Measurements from ENCODE around the gene TMEFF2.

Gene TMEFF2

DNA sequence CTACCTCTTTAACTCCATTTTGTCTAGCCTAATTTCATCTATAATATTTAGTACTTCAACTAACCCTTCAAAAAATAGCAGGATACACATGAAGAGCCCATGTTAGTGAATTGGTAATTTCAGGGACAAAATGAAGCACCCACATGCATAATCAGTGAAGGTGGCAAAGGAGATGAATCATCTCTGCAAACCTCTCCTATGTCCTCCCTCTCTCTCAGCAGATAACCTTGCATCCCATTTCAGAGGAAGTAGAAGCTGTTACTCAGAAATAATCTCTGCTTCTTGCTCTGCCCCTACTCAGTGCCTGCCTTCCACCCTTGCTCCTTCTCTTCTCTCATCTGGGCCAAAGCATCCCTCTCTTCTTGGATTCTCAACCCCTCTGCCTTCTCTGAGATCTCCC is 287.6 kb downstream of the TMEFF2 start:
- Histone ChIP-seq H3F3A (ENCODE audit: insufficient read depth) (no peaks in the 10 kb centered on the region), H3K79me2 (ENCODE audit: insufficient read depth, low read length) (no peaks in the 10 kb centered on the region), H3K27me3 (ENCODE audit: low read length) (no peaks in the 10 kb centered on the region), H3K36me3 (ENCODE audit: low read length) (no peaks in the 10 kb centered on the region), H4K20me1 (ENCODE audit: low read depth, low read length) (no peaks in the 10 kb centered on the region), H2AFZ (ENCODE audit: low read depth, low read length, severe bottlenecking) (no peak overlapping the region), H3K4me2 (ENCODE audit: low read depth, low read length, poor library complexity, severe bottlenecking) (no peak overlapping the region), H3K4me3 (ENCODE audit: insufficient read depth, low read length, poor library complexity, severe bottlenecking) (no peak overlapping the region), H3K9me3 (ENCODE audit: insufficient read depth, low read length) (no peaks in the 10 kb centered on the region), H3K9ac (ENCODE audit: low read length) (no peak overlapping the region), H3K9me2 (replicated peaks; ENCODE audit: insufficient read depth, low read length) (no peaks in the 10 kb centered on the region; the same call in 1 of the 2 replicates), H3K27ac (ENCODE audit: low read depth, low read length) (no peak overlapping the region)
- TF ChIP-seq EZH2phosphoT487 (conservative IDR thresholded peaks at IDR 0.05; ENCODE audit: low read length): no peak
- TF ChIP-seq, protein P1, sequence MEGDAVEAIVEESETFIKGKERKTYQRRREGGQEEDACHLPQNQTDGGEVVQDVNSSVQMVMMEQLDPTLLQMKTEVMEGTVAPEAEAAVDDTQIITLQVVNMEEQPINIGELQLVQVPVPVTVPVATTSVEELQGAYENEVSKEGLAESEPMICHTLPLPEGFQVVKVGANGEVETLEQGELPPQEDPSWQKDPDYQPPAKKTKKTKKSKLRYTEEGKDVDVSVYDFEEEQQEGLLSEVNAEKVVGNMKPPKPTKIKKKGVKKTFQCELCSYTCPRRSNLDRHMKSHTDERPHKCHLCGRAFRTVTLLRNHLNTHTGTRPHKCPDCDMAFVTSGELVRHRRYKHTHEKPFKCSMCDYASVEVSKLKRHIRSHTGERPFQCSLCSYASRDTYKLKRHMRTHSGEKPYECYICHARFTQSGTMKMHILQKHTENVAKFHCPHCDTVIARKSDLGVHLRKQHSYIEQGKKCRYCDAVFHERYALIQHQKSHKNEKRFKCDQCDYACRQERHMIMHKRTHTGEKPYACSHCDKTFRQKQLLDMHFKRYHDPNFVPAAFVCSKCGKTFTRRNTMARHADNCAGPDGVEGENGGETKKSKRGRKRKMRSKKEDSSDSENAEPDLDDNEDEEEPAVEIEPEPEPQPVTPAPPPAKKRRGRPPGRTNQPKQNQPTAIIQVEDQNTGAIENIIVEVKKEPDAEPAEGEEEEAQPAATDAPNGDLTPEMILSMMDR (IDR thresholded peaks at IDR 0.05; ENCODE audit: insufficient read depth, low read length, poor library complexity, severe bottlenecking): no peak

DNA sequence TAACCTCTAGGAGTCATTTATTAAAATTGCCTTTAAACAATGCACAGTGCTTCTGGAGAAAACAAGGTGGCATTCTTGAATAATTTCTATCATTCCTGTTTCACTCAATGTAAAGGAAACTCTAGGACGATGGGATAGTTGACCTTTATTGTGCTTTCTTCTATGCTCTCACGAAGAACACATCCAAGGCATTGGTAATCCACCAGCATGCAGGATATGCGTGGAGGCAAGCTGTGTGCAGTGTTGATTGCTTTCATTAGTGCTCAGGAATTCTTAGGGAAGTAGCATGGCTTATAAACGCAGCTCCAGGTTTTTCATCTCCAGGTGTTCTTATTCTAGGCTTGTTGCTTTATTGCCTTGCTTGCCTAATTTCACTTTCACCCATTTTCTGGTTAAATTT is 289.4 kb downstream of the TMEFF2 start:
- H3K9ac ChIP-seq (ENCODE audit: low read length): no peak overlapping the region
- no peaks in the 10 kb centered on the region for H3K79me2 ChIP-seq (ENCODE audit: insufficient read depth, low read length)
- H4K20me1 ChIP-seq (ENCODE audit: low read depth, low read length): no peaks in the 10 kb centered on the region
- H3K4me3 ChIP-seq (ENCODE audit: insufficient read depth, low read length, poor library complexity, severe bottlenecking): no peak overlapping the region
- no peaks in the 10 kb centered on the region for H3K36me3 ChIP-seq (ENCODE audit: low read length)
- no peak overlapping the region for H3K27ac ChIP-seq (ENCODE audit: low read depth, low read length)
- no peak for TF ChIP-seq EZH2phosphoT487 (conservative IDR thresholded peaks at IDR 0.05; ENCODE audit: low read length)
- TF ChIP-seq, protein P1 (IDR thresholded peaks at IDR 0.05; ENCODE audit: insufficient read depth, low read length, poor library complexity, severe bottlenecking): no peak
- H3F3A ChIP-seq (ENCODE audit: insufficient read depth): no peaks in the 10 kb centered on the region
- no peaks in the 10 kb centered on the region for H3K9me3 ChIP-seq (ENCODE audit: insufficient read depth, low read length)
- no peak overlapping the region for H3K4me2 ChIP-seq (ENCODE audit: low read depth, low read length, poor library complexity, severe bottlenecking)
- no peaks in the 10 kb centered on the region; the same call in 1 of the 2 replicates for H3K9me2 ChIP-seq (replicated peaks; ENCODE audit: insufficient read depth, low read length)
- no peaks in the 10 kb centered on the region for H3K27me3 ChIP-seq (ENCODE audit: low read length)
- no peak overlapping the region for H2AFZ ChIP-seq (ENCODE audit: low read depth, low read length, severe bottlenecking)

DNA sequence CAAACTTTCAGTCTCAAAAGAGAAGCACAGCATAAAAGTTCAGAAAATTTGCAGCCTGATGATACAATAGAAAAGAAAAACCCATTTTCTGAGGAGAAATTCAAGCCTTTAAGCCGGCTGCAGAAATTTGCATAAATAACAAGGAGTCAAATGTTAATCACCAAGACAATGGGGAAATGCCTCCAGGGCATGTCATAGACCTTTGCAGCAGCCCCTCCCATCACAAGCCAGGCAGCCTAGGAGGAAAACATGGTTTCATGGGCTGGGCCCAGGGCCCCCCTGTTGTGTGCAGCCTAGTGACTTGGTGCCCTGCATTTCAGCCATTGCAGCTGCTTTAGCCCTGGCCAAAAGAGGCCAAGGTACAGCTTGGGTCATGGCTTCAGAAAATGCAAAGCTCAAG is 293.7 kb downstream of the TMEFF2 start:
- Histone ChIP-seq H3K9me2 (replicated peaks; ENCODE audit: insufficient read depth, low read length) (no peaks in the 10 kb centered on the region; the same call in 1 of the 2 replicates), H3K4me3 (ENCODE audit: insufficient read depth, low read length, poor library complexity, severe bottlenecking) (no peak overlapping the region), H2AFZ (ENCODE audit: low read depth, low read length, severe bottlenecking) (no peak overlapping the region), H3K9ac (ENCODE audit: low read length) (no peak overlapping the region), H3K9me3 (ENCODE audit: insufficient read depth, low read length) (no peaks in the 10 kb centered on the region), H3K27me3 (ENCODE audit: low read length) (no peaks in the 10 kb centered on the region), H3K36me3 (ENCODE audit: low read length) (no peaks in the 10 kb centered on the region), H3K27ac (ENCODE audit: low read depth, low read length) (no peak overlapping the region), H3F3A (ENCODE audit: insufficient read depth) (no peaks in the 10 kb centered on the region), H3K4me2 (ENCODE audit: low read depth, low read length, poor library complexity, severe bottlenecking) (no peak overlapping the region), H3K79me2 (ENCODE audit: insufficient read depth, low read length) (no peaks in the 10 kb centered on the region), H4K20me1 (ENCODE audit: low read depth, low read length) (no peaks in the 10 kb centered on the region)
- TF ChIP-seq, protein P1 (IDR thresholded peaks at IDR 0.05; ENCODE audit: insufficient read depth, low read length, poor library complexity, severe bottlenecking): no peak
- no peak for TF ChIP-seq EZH2phosphoT487 (conservative IDR thresholded peaks at IDR 0.05; ENCODE audit: low read length)

Measured in SU-DHL-6 (cell line).